ENCODE data around the gene RUFY3.

The RUFY3 gene

GRCh38 chr4:70802928-70803580, 81.3 kb downstream of the RUFY3 start:
- peaks cover 0 to 21% (median 2%) of the 10 kb centered on the region in 11 experiments; a peak in 7 of 22 replicates for H3K36me3 ChIP-seq
- no peak overlapping the region for H3K4me3 ChIP-seq
- no peak overlapping the region for H3K27ac ChIP-seq
- H3K27me3 ChIP-seq, result no peaks in the 10 kb centered on the region
- peaks cover 0 to 6% (median 0%) of the 10 kb centered on the region in 10 experiments; a peak in 4 of 20 replicates for H3K4me1 ChIP-seq
- no peak overlapping the region for H3K9ac ChIP-seq
- TF ChIP-seq Cebpa-rat (IDR thresholded peaks at IDR 0.05), result no peak
- no peaks in the 10 kb centered on the region for H4K20me1 ChIP-seq
- no peak overlapping the region for H3K4me2 ChIP-seq
- H3K9me3 ChIP-seq (replicated peaks in 1 of 11), result no peaks in the 10 kb centered on the region

GRCh38 chr4:70808151-70808550, 86.4 kb downstream of the RUFY3 start:
- H3K9ac ChIP-seq, result no peak overlapping the region

GRCh38 chr4:70815370-70815769, 93.6 kb downstream of the RUFY3 start:
- Histone ChIP-seq H3K36me3 (peaks cover 18 to 57% (median 35%) of the 10 kb centered on the region in 11 experiments; a peak in 21 of 22 replicates), H3K4me1 (peaks cover 22 to 34% (median 27%) of the 10 kb centered on the region in 10 experiments), H3K4me3 (no peak overlapping the region), H4K20me1 (peaks cover 10 to 64% (median 45%) of the 10 kb centered on the region in 11 experiments; a peak in 19 of 22 replicates), H3K4me2 (no peak overlapping the region), H3K27ac (no peak overlapping the region), H3K9ac (no peak overlapping the region), H3K9me3 (replicated peaks in 1 of 11) (no peaks in the 10 kb centered on the region), H3K27me3 (no peaks in the 10 kb centered on the region)
- no peak for TF ChIP-seq Cebpa-rat (IDR thresholded peaks at IDR 0.05)

More at GRCh38 chr4:70808151-70808550, 86.4 kb downstream of the RUFY3 start:
- no peak for TF ChIP-seq Cebpa-rat (IDR thresholded peaks at IDR 0.05)
- peaks cover 0 to 12% (median 0%) of the 10 kb centered on the region in 10 experiments; a peak in 4 of 20 replicates for H3K4me1 ChIP-seq
- H3K27me3 ChIP-seq, result no peaks in the 10 kb centered on the region
- no peaks in the 10 kb centered on the region for H3K9me3 ChIP-seq (replicated peaks in 1 of 11)
- H4K20me1 ChIP-seq, result no peaks in the 10 kb centered on the region
- no peak overlapping the region for H3K27ac ChIP-seq
- peaks cover 0 to 16% (median 0%) of the 10 kb centered on the region in 11 experiments; a peak in 5 of 22 replicates for H3K36me3 ChIP-seq
- peak overlapping the region in 2 of 11 experiments; percentile 11 to 13; a peak in 2 of 22 replicates for H3K4me2 ChIP-seq
- H3K4me3 ChIP-seq, result no peak overlapping the region

GRCh38 chr4:70816894-70817293, 95.1 kb downstream of the RUFY3 start:
- TF ChIP-seq Cebpa-rat (IDR thresholded peaks at IDR 0.05), result no peak
- Histone ChIP-seq H3K36me3 (peaks cover 33 to 73% (median 50%) of the 10 kb centered on the region in 11 experiments), H3K4me1 (peaks cover 22 to 37% (median 27%) of the 10 kb centered on the region in 10 experiments), H3K9me3 (replicated peaks in 1 of 11) (no peaks in the 10 kb centered on the region), H4K20me1 (peaks cover 10 to 79% (median 54%) of the 10 kb centered on the region in 11 experiments; a peak in 19 of 22 replicates), H3K27ac (no peak overlapping the region), H3K4me2 (no peak overlapping the region), H3K9ac (no peak overlapping the region), H3K27me3 (no peaks in the 10 kb centered on the region), H3K4me3 (no peak overlapping the region)

GRCh38 chr4:70818173-70818855, 96.5 kb downstream of the RUFY3 start:
- H3K4me3 ChIP-seq, result no peak overlapping the region
- H3K4me2 ChIP-seq, result peak overlapping the region; percentile 20 to 72 (median 56)
- H3K27me3 ChIP-seq, result no peaks in the 10 kb centered on the region
- peaks cover 48 to 87% (median 64%) of the 10 kb centered on the region in 11 experiments for H3K36me3 ChIP-seq
- peaks cover 22 to 37% (median 27%) of the 10 kb centered on the region in 10 experiments for H3K4me1 ChIP-seq
- H3K27ac ChIP-seq, result peak overlapping the region in 2 of 11 experiments; percentile 11 to 16; a peak in 1 of 22 replicates
- peaks cover 10 to 93% (median 68%) of the 10 kb centered on the region in 11 experiments; a peak in 19 of 22 replicates for H4K20me1 ChIP-seq
- H3K9me3 ChIP-seq (replicated peaks in 1 of 11), result no peaks in the 10 kb centered on the region
- H3K9ac ChIP-seq, result peak overlapping the region in 1 of 11 experiments; percentile 2; a peak in 1 of 22 replicates
- TF ChIP-seq Cebpa-rat (IDR thresholded peaks at IDR 0.05), result no peak

GRCh38 chr4:70818921-70819320, 97.2 kb downstream of the RUFY3 start:
- Histone ChIP-seq H3K4me2 (peak overlapping the region; percentile 20 to 72 (median 56)), H3K9me3 (replicated peaks in 1 of 11) (no peaks in the 10 kb centered on the region), H4K20me1 (peaks cover 10 to 97% (median 69%) of the 10 kb centered on the region in 11 experiments; a peak in 19 of 22 replicates), H3K9ac (no peak overlapping the region), H3K4me1 (peaks cover 22 to 37% (median 27%) of the 10 kb centered on the region in 10 experiments), H3K4me3 (no peak overlapping the region), H3K27me3 (no peaks in the 10 kb centered on the region), H3K27ac (peak overlapping the region in 2 of 11 experiments; percentile 11 to 16; a peak in 2 of 22 replicates), H3K36me3 (peaks cover 50 to 93% (median 70%) of the 10 kb centered on the region in 11 experiments)
- no peak for TF ChIP-seq Cebpa-rat (IDR thresholded peaks at IDR 0.05)

- Histone ChIP-seq H3K9ac (no peak overlapping the region), H3K4me1 (no peaks in the 10 kb centered on the region), H3K4me2 (no peak overlapping the region), H4K20me1 (peaks cover 43 to 97% (median 80%) of the 10 kb centered on the region in 11 experiments; a peak in 21 of 22 replicates), H3K9me3 (replicated peaks in 1 of 11) (no peaks in the 10 kb centered on the region), H3K27ac (no peak overlapping the region), H3K27me3 (no peaks in the 10 kb centered on the region), H3K4me3 (no peak overlapping the region), H3K36me3 (peaks cover 98 to 100% (median 100%) of the 10 kb centered on the region in 11 experiments)
- no peak for TF ChIP-seq Cebpa-rat (IDR thresholded peaks at IDR 0.05)
Observed at GRCh38 chr4:70829015-70829414, 107.3 kb downstream of the RUFY3 start.

GRCh38 chr4:70829492-70829891, 107.7 kb downstream of the RUFY3 start:
- peaks cover 96 to 100% (median 100%) of the 10 kb centered on the region in 11 experiments for H3K36me3 ChIP-seq
- no peak overlapping the region for H3K9ac ChIP-seq
- H3K4me2 ChIP-seq, result no peak overlapping the region
- no peaks in the 10 kb centered on the region for H3K27me3 ChIP-seq
- H3K27ac ChIP-seq, result no peak overlapping the region
- H3K4me1 ChIP-seq, result no peaks in the 10 kb centered on the region
- H3K4me3 ChIP-seq, result no peak overlapping the region
- no peak for TF ChIP-seq Cebpa-rat (IDR thresholded peaks at IDR 0.05)
- no peaks in the 10 kb centered on the region for H3K9me3 ChIP-seq (replicated peaks in 1 of 11)
- H4K20me1 ChIP-seq, result peaks cover 48 to 98% (median 80%) of the 10 kb centered on the region in 11 experiments; a peak in 21 of 22 replicates

- Histone ChIP-seq H3K4me3 (no peak overlapping the region), H3K4me2 (no peak overlapping the region), H3K27ac (no peak overlapping the region), H4K20me1 (peaks cover 52 to 98% (median 85%) of the 10 kb centered on the region in 11 experiments; a peak in 21 of 22 replicates), H3K9ac (no peak overlapping the region), H3K9me3 (replicated peaks in 1 of 11) (no peaks in the 10 kb centered on the region), H3K4me1 (no peaks in the 10 kb centered on the region), H3K36me3 (peaks cover 96 to 100% (median 100%) of the 10 kb centered on the region in 11 experiments), H3K27me3 (no peaks in the 10 kb centered on the region)
- no peak for TF ChIP-seq Cebpa-rat (IDR thresholded peaks at IDR 0.05)
Observed at GRCh38 chr4:70830054-70830453, 108.3 kb downstream of the RUFY3 start.

Measured in BLaER1 treated with 17β-estradiol and CSF1 and Interleukin-3, amounts not matched to agents 10 nM and 100 nM (cell line).